GM12891 (cell line): ENCODE measurements around the gene SPINT1.

ENCODE experiments used
- DNase-seq: peaks from one replicate; pipeline ENCODE4 v3.0.0; 2011; ENCODE audit warnings: low spot score; ENCODE audit not compliant: insufficient read length
- FAIRE-seq: peaks from 2 replicates; lab custom pipeline; 2011; peaks lifted over from hg19 to GRCh38; lab: Jason Lieb, UNC
- PAX5 ChIP-seq: IDR thresholded peaks from 2 replicates; pipeline ENCODE4 v1.6.1; 2011; ENCODE audit warnings: low read length, moderate library complexity, mild to moderate bottlenecking; ENCODE audit not compliant: insufficient read depth, severe bottlenecking
- POLR2A ChIP-seq: IDR thresholded peaks from 2 replicates; pipeline ENCODE4 v1.6.1; 2011; ENCODE audit warnings: low read depth, low read length, control low read depth
- POLR2AphosphoS5 ChIP-seq: IDR thresholded peaks from 2 replicates; pipeline ENCODE4 v1.6.1; 2011; ENCODE audit warnings: low read depth, low read length, control low read depth
- POU2F2 ChIP-seq: IDR thresholded peaks from 2 replicates; pipeline ENCODE4 v1.6.1; 2011; ENCODE audit warnings: low read depth, mild to moderate bottlenecking, control low read depth, low read length, moderate library complexity
- SPI1 ChIP-seq: IDR thresholded peaks from 2 replicates; pipeline ENCODE4 v1.6.1; 2011; ENCODE audit warnings: low read depth, low read length, control low read depth
- TAF1 ChIP-seq: IDR thresholded peaks from 2 replicates; pipeline ENCODE4 v1.6.1; 2011; ENCODE audit warnings: low read depth, low read length, control low read depth

SPINT1 gene

DNA sequence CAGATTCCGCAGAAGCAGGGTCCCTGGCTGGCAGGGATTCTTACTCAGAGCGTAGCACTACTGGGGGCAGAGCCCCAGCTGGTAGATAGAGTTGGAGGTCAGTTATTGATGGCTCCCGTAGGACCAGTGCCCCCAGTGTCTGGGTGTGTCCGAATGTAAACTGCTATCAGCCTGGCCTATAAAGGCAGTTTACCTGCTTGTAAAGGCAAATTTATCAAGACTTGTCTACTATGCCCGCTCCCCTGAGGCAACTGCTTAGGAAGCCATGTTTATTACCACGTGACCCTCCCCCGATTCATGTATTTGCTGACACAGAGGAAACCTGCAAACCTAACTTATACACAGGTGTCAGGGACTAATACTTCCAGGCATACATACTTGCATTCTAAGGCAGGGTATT lies 14.7 kb upstream of the SPINT1 start:
- no peak for DNase-seq
- no peak for FAIRE-seq
- no peak for TF ChIP-seq POU2F2

DNA sequence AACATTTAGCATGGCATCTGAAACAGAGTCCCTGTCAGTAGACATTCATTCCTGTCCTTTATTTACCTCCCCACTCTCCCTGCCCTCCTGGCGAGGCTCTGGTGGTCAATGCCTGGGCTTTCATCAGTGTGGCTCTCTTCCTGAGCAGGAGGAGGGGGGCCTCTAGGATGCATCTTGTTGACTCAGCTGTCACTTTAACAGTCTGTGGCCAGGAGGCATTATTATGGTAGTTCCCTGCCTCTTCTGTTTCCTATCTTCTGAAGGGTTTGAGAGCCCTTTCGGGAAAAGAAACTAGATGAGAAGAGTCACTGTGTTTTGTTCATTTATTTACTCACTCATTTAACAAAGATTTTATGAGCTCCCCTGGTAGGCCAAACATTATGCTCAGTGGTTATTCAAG lies 13.0 kb upstream of the SPINT1 start:
- FAIRE-seq, result no peak
- no peak for DNase-seq

DNA sequence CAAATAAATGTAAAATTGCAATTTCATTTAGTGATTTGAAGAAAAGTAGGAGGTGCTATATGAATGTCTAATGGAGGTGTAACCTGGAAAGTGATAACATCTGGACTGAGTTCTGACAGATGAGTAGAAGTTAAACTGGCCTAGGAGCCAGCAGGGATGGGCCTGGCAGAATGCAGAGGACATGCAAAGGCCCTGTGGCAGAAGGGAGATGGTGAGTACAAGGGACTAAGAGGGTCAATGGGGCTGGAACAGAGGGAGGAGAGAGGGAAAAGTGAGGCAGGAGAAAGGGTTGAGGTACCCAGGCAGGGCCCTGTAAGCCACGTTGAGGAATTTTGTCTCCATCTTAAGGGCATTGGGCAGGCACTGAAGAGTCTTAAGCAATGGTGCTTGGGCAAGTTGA lies 12.0 kb upstream of the SPINT1 start:
- no peak for TF ChIP-seq PAX5
- TF ChIP-seq POLR2AphosphoS5, result no peak
- TF ChIP-seq POLR2A, result no peak
- TF ChIP-seq SPI1, result no peak
- TF ChIP-seq TAF1, result no peak
- no peak for TF ChIP-seq POU2F2
- no peak for DNase-seq
- FAIRE-seq, result no peak

More for the DNA sequence above, 13.0 kb upstream of the SPINT1 start:
- TF ChIP-seq POLR2AphosphoS5 (no peak), POU2F2 (no peak), POLR2A (no peak), SPI1 (no peak), PAX5 (no peak), TAF1 (no peak)

DNA sequence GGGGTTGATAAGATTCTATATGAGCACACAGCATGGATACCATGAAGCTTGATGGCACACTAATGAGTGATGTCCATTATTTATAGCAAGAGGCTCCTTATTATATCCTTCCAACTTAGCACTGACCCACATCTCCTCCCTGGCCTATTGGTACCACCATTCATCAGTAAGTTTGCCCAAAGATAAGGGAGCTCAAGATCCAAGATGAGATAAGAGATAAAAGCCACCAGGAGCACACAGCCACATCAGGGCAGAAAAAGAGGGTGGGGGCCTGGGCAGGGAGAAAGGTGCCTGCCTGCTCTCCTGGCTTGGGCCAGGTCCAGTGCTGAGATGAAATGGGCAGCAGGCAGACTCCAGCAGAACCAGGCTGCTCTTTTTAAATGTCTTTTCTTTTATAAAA lies 10.9 kb upstream of the SPINT1 start:
- TF ChIP-seq POLR2AphosphoS5, result no peak
- no peak for TF ChIP-seq PAX5
- no peak for FAIRE-seq
- no peak for DNase-seq

DNA sequence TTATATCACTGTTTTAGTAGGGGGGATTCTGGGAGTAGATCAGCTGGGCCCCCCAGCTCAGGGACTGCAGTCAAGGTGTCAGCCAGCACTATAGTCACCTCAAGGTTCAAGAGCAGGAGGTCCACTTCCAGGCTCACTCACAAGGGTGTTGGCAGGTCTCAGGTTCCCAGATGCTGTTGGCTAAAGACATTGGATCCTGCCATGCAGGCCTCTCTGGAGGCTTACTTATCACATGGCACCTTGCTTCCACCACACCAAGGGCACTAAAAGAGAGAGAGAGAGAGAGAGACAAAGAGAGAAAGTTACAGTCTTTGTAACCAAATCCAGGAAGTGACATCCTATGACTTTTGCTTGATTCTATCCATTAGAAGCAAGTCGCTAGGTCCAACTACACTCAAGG lies 7.8 kb upstream of the SPINT1 start:
- no peak for DNase-seq
- TF ChIP-seq POLR2AphosphoS5 (no peak), PAX5 (no peak), POU2F2 (no peak), SPI1 (no peak), TAF1 (no peak), POLR2A (no peak)
- FAIRE-seq, result peak; percentile 41

DNA sequence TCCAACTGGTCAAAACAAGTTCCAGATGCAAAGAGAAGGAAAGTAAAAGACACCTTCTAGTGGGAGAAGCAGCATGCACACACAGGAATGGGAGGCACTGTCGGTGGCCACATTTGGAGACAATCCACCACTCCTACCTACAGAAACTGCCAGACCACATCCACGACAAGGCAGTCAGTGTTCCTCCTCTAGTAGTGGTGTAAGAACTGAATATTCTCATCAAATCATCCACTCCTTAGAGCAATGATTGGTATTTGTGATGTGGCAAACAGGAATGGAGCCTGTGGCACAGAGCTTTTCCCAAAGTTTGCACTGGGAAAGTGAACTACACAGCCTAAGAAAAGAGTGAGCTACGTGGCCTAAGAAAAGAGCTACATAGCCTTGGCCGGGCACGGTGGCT lies 5.1 kb upstream of the SPINT1 start:
- DNase-seq, result no peak
- no peak for TF ChIP-seq POLR2A
- no peak for TF ChIP-seq PAX5
- TF ChIP-seq TAF1, result no peak
- no peak for TF ChIP-seq SPI1
- no peak for TF ChIP-seq POLR2AphosphoS5
- FAIRE-seq, result no peak

DNA sequence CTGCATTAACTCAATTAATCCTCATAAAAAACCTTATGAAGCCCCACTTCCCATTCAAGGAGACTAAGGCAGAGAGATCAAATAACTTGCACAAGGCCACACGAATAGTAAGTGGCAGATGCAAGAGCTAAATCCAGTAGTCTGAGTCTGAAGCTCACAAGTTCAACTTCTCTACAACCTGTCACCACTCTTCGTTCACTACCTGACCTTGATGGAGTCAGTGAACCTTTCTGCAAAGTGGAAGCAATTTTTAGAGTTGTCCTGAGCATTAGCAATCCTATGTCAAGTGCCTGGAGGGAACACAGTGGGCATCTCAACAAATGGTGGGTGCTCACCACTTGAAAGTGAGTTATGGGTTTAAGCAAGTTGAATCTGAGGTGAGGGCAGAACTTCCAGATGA lies 2.1 kb upstream of the SPINT1 start:
- FAIRE-seq (no peak), DNase-seq (no peak)
- no peak for TF ChIP-seq PAX5
- no peak for TF ChIP-seq TAF1
- no peak for TF ChIP-seq SPI1
- TF ChIP-seq POLR2AphosphoS5, result no peak
- no peak for TF ChIP-seq POU2F2
- TF ChIP-seq POLR2A, result no peak

DNA sequence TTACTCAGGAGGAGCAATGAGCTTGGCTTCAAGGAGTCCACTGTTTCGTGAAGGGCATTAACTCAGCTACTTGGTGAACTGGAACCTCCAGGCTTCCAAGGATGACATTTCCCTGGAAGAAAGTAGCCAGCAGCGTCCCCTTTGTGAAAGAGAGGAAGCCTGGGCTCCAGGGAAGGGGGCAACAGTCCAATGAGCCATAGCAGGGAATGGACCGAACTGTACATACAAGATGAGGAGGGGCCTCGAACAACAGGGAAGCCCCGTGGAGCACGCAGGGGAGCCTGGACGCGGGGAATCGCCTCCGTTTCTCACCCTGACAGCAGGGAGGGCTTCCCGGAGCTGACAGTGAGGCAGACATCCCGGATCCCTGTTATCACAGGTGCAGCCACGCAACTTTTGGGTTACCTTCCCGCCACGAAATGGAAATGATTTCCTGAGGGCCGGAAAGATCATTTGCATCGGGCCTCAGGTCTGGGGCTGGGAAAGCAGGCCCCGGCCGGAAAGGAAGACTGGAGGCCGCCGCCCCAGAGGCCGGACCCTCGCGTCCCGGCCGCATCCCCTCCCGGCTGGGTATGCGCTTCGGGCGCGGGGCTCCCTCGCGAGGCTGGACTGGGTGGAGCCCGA lies 475 bp upstream of the SPINT1 start:
- FAIRE-seq, result no peak
- no peak for DNase-seq
- TF ChIP-seq POLR2AphosphoS5 (no peak), PAX5 (no peak), POU2F2 (no peak), SPI1 (no peak), POLR2A (no peak), TAF1 (no peak)

DNA sequence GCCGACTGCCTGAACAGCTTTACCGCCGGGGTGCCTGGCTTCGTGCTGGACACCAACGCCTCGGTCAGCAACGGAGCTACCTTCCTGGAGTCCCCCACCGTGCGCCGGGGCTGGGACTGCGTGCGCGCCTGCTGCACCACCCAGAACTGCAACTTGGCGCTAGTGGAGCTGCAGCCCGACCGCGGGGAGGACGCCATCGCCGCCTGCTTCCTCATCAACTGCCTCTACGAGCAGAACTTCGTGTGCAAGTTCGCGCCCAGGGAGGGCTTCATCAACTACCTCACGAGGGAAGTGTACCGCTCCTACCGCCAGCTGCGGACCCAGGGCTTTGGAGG lies 815 bp downstream of the SPINT1 start:
- FAIRE-seq (peak; percentile 88), DNase-seq (peak; percentile 54)
- TF ChIP-seq POLR2A (no peak), TAF1 (no peak), SPI1 (no peak), POU2F2 (no peak), POLR2AphosphoS5 (no peak)

DNA sequence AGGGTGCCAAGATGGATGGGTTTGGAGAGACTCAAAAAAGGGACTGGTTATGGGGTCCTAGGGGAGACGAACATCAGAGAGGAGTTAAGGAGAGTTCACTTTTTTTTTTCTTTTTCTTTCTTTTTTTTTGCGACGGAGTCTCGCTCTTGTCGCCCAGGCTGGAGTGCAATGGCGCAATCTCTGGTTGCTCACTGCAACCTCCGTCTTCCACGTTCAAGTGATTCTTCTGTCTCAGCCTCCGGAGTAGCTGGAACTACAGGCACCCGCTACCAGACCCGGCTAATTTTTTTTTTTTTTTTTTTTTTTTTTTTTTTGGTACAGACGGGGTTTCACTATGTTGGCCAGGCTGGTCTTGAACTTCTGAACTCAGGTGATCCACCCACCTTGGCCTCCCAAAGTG lies 1.2 kb downstream of the SPINT1 start:
- FAIRE-seq, result no peak
- no peak for DNase-seq
- TF ChIP-seq POLR2AphosphoS5, result no peak
- no peak for TF ChIP-seq SPI1
- TF ChIP-seq POU2F2, result no peak

DNA sequence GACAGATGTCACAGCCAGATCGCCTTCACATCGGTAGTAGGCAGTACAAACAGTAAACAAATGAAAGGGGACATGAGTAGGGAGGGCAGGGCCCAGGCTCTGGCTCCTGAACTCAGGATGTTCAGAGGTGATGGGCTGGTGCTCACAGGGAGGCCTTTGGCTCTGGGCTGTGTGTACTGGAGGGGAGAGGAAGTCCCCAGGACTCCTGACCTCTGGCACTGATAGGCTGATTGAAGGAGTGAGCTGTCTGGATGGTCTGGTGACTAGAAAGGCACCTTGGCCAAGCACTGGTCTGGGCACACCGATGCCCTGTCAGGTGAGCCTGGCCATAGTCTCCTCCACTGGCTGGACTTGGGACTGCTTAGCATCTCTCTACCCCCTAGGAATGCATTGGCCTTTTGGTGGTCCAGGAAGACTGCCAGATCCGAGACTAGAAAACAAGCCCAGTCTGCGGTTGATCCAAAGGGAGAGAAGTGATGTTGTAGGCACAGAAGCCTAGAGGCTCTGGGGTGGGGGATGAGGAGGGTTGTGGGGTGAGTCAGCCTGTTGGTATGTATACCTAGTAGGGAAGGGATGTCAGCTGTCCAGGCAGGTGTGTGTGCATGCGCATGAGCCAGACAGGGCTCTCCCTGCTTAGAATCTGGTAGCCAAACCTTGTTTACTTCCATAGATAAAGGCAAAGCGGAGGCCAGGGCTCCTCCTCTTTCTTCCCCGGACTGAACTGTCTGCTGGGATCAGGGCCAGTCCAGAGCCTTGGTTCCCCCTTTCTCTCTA lies 1.9 kb downstream of the SPINT1 start:
- DNase-seq (no peak), FAIRE-seq (no peak)
- TF ChIP-seq PAX5 (no peak), SPI1 (0 out of 2 replicates have a peak, but pooled peaks have one; percentile 17)
